ENCODE measurements around the gene AFF2.

The AFF2 gene

DNA sequence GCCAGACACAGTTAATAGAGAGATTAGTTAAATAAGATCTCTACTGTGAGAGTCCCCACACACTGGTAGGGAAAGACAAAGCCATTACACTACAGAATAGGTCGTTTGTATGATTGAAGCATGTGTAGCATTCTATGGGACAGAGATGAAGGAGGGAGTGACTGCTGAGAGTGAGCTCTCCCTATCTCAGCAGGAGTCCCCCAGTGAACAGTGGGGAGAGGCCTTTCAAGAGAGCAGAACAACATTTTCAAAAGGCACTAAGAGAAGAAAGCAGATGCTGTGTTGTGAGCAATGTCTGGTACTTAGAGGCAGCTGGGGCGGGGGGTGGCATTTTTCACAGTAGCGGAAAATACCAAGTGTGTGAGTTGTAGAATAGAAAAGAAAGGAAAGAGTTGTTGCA, 413.6 kb downstream of the AFF2 start:
- H3K9me3 ChIP-seq (ENCODE audit: control extremely low read depth in 1 of 5, control insufficient read depth in 4 of 5, insufficient read depth in 2 of 5, low read depth in 1 of 5, low read length in 4 of 5) = peaks cover 0 to 1% (median 0%) of the 10 kb centered on the region in 5 experiments
- WGBS (ENCODE audit: insufficient coverage) = 90% methylated on average over 2 of the region's 3 CpGs
- no peak for DNase-seq

DNA sequence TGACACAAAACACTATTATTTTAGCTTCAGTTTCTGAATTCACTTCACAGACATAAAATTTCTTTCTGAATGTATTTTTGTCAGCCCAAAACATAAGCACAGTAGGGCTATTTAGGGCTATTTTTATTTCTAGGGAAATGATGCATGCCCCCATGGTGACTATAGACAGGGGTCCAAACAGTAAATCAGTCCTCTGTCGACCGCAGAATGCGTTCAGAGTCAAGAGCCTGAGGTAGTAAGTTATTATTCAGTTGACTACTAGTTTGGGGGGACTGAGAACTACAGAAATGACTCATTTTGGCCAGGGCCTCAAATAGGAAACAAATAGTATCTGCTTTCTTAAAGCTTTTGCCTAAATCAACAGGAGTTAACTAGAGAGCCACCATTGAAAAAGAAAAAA, 414.4 kb downstream of the AFF2 start:
- ChIA-PET CTCF (interaction anchor here (2.0 kb wide), 1 partner anchor 9 kb away, joined by 5 read pairs; no protein-coding TSS in a partner anchor), POLR2A (no interaction called here)
- no peak for DNase-seq
- H3K9me3 ChIP-seq (ENCODE audit: control extremely low read depth in 1 of 5, control insufficient read depth in 4 of 5, insufficient read depth in 2 of 5, low read depth in 1 of 5, low read length in 4 of 5) = no peaks in the 10 kb centered on the region
- H3K4me3 ChIP-seq (ENCODE audit: control insufficient read depth in 1 of 7, extremely low read depth in 1 of 7, insufficient read depth in 4 of 7, low read depth in 2 of 7, low read length in 6 of 7) = no peak overlapping the region
- no peaks in the 10 kb centered on the region for H3K4me1 ChIP-seq (ENCODE audit: control extremely low read depth in 1 of 4, control insufficient read depth in 4 of 4, insufficient read depth in 4 of 4, low read length in 3 of 4)
- H3K27me3 ChIP-seq (replicated peaks in 2 of 5; ENCODE audit: control insufficient read depth in 4 of 5, insufficient read depth in 5 of 5, low read length in 4 of 5) = no peaks in the 10 kb centered on the region
- no CpG with 5 or more reads among the region's 3 CpGs for WGBS (ENCODE audit: insufficient coverage)
- no peaks in the 10 kb centered on the region for H3K36me3 ChIP-seq (ENCODE audit: control insufficient read depth in 4 of 4, insufficient read depth in 4 of 4, low read length in 3 of 4)
- H3K27ac ChIP-seq (ENCODE audit: insufficient read depth in 1 of 2, low read depth in 1 of 2, low read length in 2 of 2, poor library complexity in 1 of 2, severe bottlenecking in 2 of 2) = no peak overlapping the region

More for the DNA sequence above, 413.6 kb downstream of the AFF2 start:
- Histone ChIP-seq H3K36me3 (ENCODE audit: control insufficient read depth in 4 of 4, insufficient read depth in 4 of 4, low read length in 3 of 4) (no peaks in the 10 kb centered on the region), H3K27me3 (replicated peaks in 2 of 5; ENCODE audit: control insufficient read depth in 4 of 5, insufficient read depth in 5 of 5, low read length in 4 of 5) (no peaks in the 10 kb centered on the region), H3K4me1 (ENCODE audit: control extremely low read depth in 1 of 4, control insufficient read depth in 4 of 4, insufficient read depth in 4 of 4, low read length in 3 of 4) (no peaks in the 10 kb centered on the region), H3K27ac (ENCODE audit: insufficient read depth in 1 of 2, low read depth in 1 of 2, low read length in 2 of 2, poor library complexity in 1 of 2, severe bottlenecking in 2 of 2) (no peak overlapping the region), H3K4me3 (ENCODE audit: control insufficient read depth in 1 of 7, extremely low read depth in 1 of 7, insufficient read depth in 4 of 7, low read depth in 2 of 7, low read length in 6 of 7) (no peak overlapping the region)
- ChIA-PET CTCF (interaction anchor here (2.0 kb wide), 1 partner anchor 9 kb away, joined by 5 read pairs; no protein-coding TSS in a partner anchor), POLR2A (no interaction called here)

DNA sequence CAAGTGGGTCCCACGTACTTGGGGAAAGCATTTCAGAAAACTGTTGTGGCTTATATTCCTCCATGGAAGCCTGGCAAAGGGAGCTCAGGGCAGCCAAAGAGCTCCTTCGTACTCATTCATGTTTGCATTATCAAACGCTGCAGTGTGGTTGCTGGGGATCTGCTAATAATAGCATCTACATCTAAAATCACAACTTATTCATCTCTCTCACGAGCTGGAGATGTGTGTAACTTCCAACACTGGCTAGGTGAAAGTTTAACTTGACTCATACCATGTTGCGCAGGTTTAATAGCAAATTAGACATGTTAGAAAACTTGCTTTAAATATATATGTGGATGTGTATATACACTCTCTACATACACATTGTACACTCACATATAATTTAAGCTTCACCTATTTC, 415.1 kb downstream of the AFF2 start:
- 66% methylated on average over 4 of the region's 5 CpGs for WGBS (ENCODE audit: insufficient coverage)
- no peak for DNase-seq
- Histone ChIP-seq H3K9me3 (ENCODE audit: control extremely low read depth in 1 of 5, control insufficient read depth in 4 of 5, insufficient read depth in 2 of 5, low read depth in 1 of 5, low read length in 4 of 5) (no peaks in the 10 kb centered on the region), H3K27me3 (replicated peaks in 2 of 5; ENCODE audit: control insufficient read depth in 4 of 5, insufficient read depth in 5 of 5, low read length in 4 of 5) (no peaks in the 10 kb centered on the region), H3K4me1 (ENCODE audit: control extremely low read depth in 1 of 4, control insufficient read depth in 4 of 4, insufficient read depth in 4 of 4, low read length in 3 of 4) (no peaks in the 10 kb centered on the region), H3K27ac (ENCODE audit: insufficient read depth in 1 of 2, low read depth in 1 of 2, low read length in 2 of 2, poor library complexity in 1 of 2, severe bottlenecking in 2 of 2) (no peak overlapping the region), H3K4me3 (ENCODE audit: control insufficient read depth in 1 of 7, extremely low read depth in 1 of 7, insufficient read depth in 4 of 7, low read depth in 2 of 7, low read length in 6 of 7) (no peak overlapping the region), H3K36me3 (ENCODE audit: control insufficient read depth in 4 of 4, insufficient read depth in 4 of 4, low read length in 3 of 4) (no peaks in the 10 kb centered on the region)
- ChIA-PET POLR2A (interaction anchor here (0.7 kb wide), 1 partner anchor 14 kb away, joined by 3 read pairs; no protein-coding TSS in a partner anchor), CTCF (interaction anchor here (2.0 kb wide), 1 partner anchor 8 kb away, joined by 5 read pairs; no protein-coding TSS in a partner anchor)

DNA sequence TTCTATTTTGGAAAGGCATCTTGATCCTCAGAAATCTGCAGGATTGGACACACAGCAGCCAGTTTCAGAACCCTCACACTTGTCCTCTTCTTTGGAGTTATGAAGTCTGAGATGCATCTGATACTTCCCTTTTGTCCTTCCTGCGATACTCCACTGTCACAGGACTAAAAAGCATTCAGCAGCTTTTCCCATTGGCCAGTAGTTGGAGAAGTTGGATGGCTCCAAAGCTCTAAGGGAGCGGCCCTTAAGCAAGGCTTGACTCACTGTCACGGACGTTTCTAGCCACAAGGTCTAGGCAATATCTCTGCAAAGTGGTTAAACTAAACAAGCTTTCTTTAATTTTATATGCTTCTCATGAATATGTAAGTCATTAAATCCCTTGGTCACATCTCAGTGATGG, 417.0 kb downstream of the AFF2 start:
- Histone ChIP-seq H3K4me3 (ENCODE audit: control insufficient read depth in 1 of 7, extremely low read depth in 1 of 7, insufficient read depth in 4 of 7, low read depth in 2 of 7, low read length in 6 of 7) (no peak overlapping the region), H3K9me3 (ENCODE audit: control extremely low read depth in 1 of 5, control insufficient read depth in 4 of 5, insufficient read depth in 2 of 5, low read depth in 1 of 5, low read length in 4 of 5) (peaks cover 0 to 1% (median 0%) of the 10 kb centered on the region in 5 experiments), H3K4me1 (ENCODE audit: control extremely low read depth in 1 of 4, control insufficient read depth in 4 of 4, insufficient read depth in 4 of 4, low read length in 3 of 4) (no peaks in the 10 kb centered on the region), H3K27ac (ENCODE audit: insufficient read depth in 1 of 2, low read depth in 1 of 2, low read length in 2 of 2, poor library complexity in 1 of 2, severe bottlenecking in 2 of 2) (no peak overlapping the region), H3K36me3 (ENCODE audit: control insufficient read depth in 4 of 4, insufficient read depth in 4 of 4, low read length in 3 of 4) (no peaks in the 10 kb centered on the region), H3K27me3 (replicated peaks in 2 of 5; ENCODE audit: control insufficient read depth in 4 of 5, insufficient read depth in 5 of 5, low read length in 4 of 5) (no peaks in the 10 kb centered on the region)
- ChIA-PET CTCF (no interaction called here), POLR2A (no interaction called here)
- WGBS (ENCODE audit: insufficient coverage) = 90% methylated on average over 2 of the region's 4 CpGs
- DNase-seq = no peak

DNA sequence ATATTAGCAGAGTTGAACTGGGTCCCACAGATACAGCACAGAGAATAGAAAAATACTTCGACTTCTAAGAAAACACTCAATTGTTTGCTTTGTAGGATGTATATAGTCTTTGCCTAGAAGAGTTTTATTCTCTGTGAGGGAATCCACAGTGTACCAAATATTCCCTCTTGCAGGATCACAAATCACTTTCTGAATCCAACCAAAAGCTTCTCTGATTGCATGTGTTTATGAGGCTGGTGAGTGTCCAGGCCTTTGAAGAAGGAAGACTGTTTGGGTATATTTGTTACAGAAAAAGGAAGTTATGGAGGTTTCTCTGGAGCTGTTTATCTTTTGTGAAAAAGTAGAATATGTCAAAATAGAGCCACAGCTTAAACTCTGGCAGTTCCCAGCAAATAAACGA, 423.2 kb downstream of the AFF2 start:
- 83% methylated on average over 1 of the region's 2 CpGs for WGBS (ENCODE audit: insufficient coverage)
- no peaks in the 10 kb centered on the region for H3K4me1 ChIP-seq (ENCODE audit: control extremely low read depth in 1 of 4, control insufficient read depth in 4 of 4, insufficient read depth in 4 of 4, low read length in 3 of 4)
- no peak overlapping the region for H3K4me3 ChIP-seq (ENCODE audit: control insufficient read depth in 1 of 7, extremely low read depth in 1 of 7, insufficient read depth in 4 of 7, low read depth in 2 of 7, low read length in 6 of 7)
- DNase-seq = no peak
- no peaks in the 10 kb centered on the region for H3K36me3 ChIP-seq (ENCODE audit: control insufficient read depth in 4 of 4, insufficient read depth in 4 of 4, low read length in 3 of 4)
- no peak overlapping the region for H3K27ac ChIP-seq (ENCODE audit: insufficient read depth in 1 of 2, low read depth in 1 of 2, low read length in 2 of 2, poor library complexity in 1 of 2, severe bottlenecking in 2 of 2)
- ChIA-PET POLR2A (no interaction called here), CTCF (interaction anchor here (0.6 to 1.9 kb wide), 2 partner anchors 9 to 11 kb away, joined by 3 to 5 read pairs; no protein-coding TSS in a partner anchor)
- H3K27me3 ChIP-seq (replicated peaks in 2 of 5; ENCODE audit: control insufficient read depth in 4 of 5, insufficient read depth in 5 of 5, low read length in 4 of 5) = peaks cover 0 to 3% (median 0%) of the 10 kb centered on the region in 5 experiments
- peaks cover 0 to 1% (median 0%) of the 10 kb centered on the region in 5 experiments for H3K9me3 ChIP-seq (ENCODE audit: control extremely low read depth in 1 of 5, control insufficient read depth in 4 of 5, insufficient read depth in 2 of 5, low read depth in 1 of 5, low read length in 4 of 5)

DNA sequence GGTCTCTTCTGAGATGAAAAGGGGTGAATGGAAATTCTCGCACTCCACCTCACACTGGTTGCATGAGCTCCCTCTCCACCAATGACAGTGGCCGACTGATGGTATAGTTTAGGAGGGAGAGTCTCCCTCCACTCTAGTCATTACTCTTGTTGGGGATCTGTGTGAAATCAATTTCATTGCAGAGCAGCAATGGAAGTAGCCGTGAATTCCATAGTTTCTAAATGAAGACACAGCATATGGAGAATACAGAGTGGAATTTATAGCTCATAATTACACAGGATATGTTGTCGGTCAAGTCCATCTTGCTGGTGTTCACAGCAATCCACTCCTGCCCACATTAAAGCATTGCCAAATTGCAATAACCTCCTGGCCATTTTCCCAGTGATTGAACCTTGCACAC, 426.0 kb downstream of the AFF2 start:
- ChIA-PET CTCF (no interaction called here), POLR2A (no interaction called here)
- WGBS (ENCODE audit: insufficient coverage) = 94% methylated on average over 2 of the region's 4 CpGs
- Histone ChIP-seq H3K4me3 (ENCODE audit: control insufficient read depth in 1 of 7, extremely low read depth in 1 of 7, insufficient read depth in 4 of 7, low read depth in 2 of 7, low read length in 6 of 7) (no peak overlapping the region), H3K36me3 (ENCODE audit: control insufficient read depth in 4 of 4, insufficient read depth in 4 of 4, low read length in 3 of 4) (no peaks in the 10 kb centered on the region), H3K4me1 (ENCODE audit: control extremely low read depth in 1 of 4, control insufficient read depth in 4 of 4, insufficient read depth in 4 of 4, low read length in 3 of 4) (no peaks in the 10 kb centered on the region), H3K9me3 (ENCODE audit: control extremely low read depth in 1 of 5, control insufficient read depth in 4 of 5, insufficient read depth in 2 of 5, low read depth in 1 of 5, low read length in 4 of 5) (peaks cover 0 to under 1% (median 0%) of the 10 kb centered on the region in 5 experiments), H3K27me3 (replicated peaks in 2 of 5; ENCODE audit: control insufficient read depth in 4 of 5, insufficient read depth in 5 of 5, low read length in 4 of 5) (peaks cover 0 to 3% (median 0%) of the 10 kb centered on the region in 5 experiments), H3K27ac (ENCODE audit: insufficient read depth in 1 of 2, low read depth in 1 of 2, low read length in 2 of 2, poor library complexity in 1 of 2, severe bottlenecking in 2 of 2) (no peak overlapping the region)
- no peak for DNase-seq

DNA sequence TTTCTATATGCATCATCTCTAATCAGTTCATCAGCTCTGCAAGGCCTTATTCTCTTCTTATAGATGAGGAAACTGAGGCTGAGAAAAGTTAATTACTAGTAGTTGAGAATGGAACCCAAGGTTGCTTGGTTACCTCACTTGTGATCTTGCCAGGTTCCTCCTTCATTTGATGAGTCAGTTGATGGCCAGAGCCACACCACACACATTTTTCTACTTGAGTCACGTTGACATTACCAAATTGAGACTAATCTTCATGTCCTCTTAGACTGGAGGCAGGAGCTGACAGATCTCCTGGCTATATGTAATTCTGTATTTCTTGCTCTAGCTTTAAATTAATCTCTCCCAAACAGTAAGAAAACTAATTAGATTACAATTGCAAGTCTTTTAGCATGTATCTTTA, 428.4 kb downstream of the AFF2 start:
- no peaks in the 10 kb centered on the region for H3K9me3 ChIP-seq (ENCODE audit: control extremely low read depth in 1 of 5, control insufficient read depth in 4 of 5, insufficient read depth in 2 of 5, low read depth in 1 of 5, low read length in 4 of 5)
- H3K4me1 ChIP-seq (ENCODE audit: control extremely low read depth in 1 of 4, control insufficient read depth in 4 of 4, insufficient read depth in 4 of 4, low read length in 3 of 4) = no peaks in the 10 kb centered on the region
- H3K4me3 ChIP-seq (ENCODE audit: control insufficient read depth in 1 of 7, extremely low read depth in 1 of 7, insufficient read depth in 4 of 7, low read depth in 2 of 7, low read length in 6 of 7) = no peak overlapping the region
- CTCF ChIA-PET = no interaction called here
- WGBS (ENCODE audit: insufficient coverage) = 40% methylated on average over 1 of the region's 1 CpG
- POLR2A ChIA-PET = interaction anchor here (0.6 kb wide), 1 partner anchor 13 kb away, joined by 3 read pairs; no protein-coding TSS in a partner anchor
- no peak overlapping the region for H3K27ac ChIP-seq (ENCODE audit: insufficient read depth in 1 of 2, low read depth in 1 of 2, low read length in 2 of 2, poor library complexity in 1 of 2, severe bottlenecking in 2 of 2)
- no peak for DNase-seq
- H3K27me3 ChIP-seq (replicated peaks in 2 of 5; ENCODE audit: control insufficient read depth in 4 of 5, insufficient read depth in 5 of 5, low read length in 4 of 5) = peaks cover 0 to 3% (median 0%) of the 10 kb centered on the region in 5 experiments
- H3K36me3 ChIP-seq (ENCODE audit: control insufficient read depth in 4 of 4, insufficient read depth in 4 of 4, low read length in 3 of 4) = no peaks in the 10 kb centered on the region
